Uterus (tissue), 4 donors: ENCODE data around the gene MFNG. TPM values are rescaled to one million over a fixed set of nuclear protein-coding genes. Genes with fewer than 3 reads are reported as not detected.

Source experiments
- DNase-seq, 2 donors: peaks; one replicate each; pipeline ENCODE4 v3.0.0-alpha.2; 2019 to 2020
- H3K27ac ChIP-seq, 2 donors: fragments of 200-600 bp; sonication (generic); 1 replicate in 1 of 2; 2 replicates in 1 of 2; pipeline ENCODE4 v1.5.1; 2016 to 2018
- H3K27me3 ChIP-seq, 2 donors: fragments of 200-600 bp; sonication (generic); one replicate each; pipeline ENCODE4 v1.5.1; 2018 to 2019; ENCODE audit warnings: control low read depth in 1 of 2
- H3K36me3 ChIP-seq, 2 donors: fragments of 200-600 bp; sonication (generic); one replicate each; pipeline ENCODE4 v1.5.1; 2019; ENCODE audit warnings: control low read depth in 1 of 2
- H3K4me1 ChIP-seq, 2 donors: fragments of 200-600 bp; sonication (generic); one replicate each; pipeline ENCODE4 v1.5.1; 2018 to 2019; ENCODE audit warnings: control low read depth in 1 of 2
- H3K4me3 ChIP-seq, 2 donors: fragments of 200-600 bp; sonication (generic); 1 replicate in 1 of 2; 2 replicates in 1 of 2; pipeline ENCODE4 v1.5.1; 2018 to 2019; ENCODE audit warnings: mild to moderate bottlenecking in 1 of 2
- H3K9me3 ChIP-seq, 2 donors: fragments of 200-600 bp; sonication (generic); one replicate each; pipeline ENCODE4 v1.5.1; 2019; ENCODE audit warnings: control low read depth in 1 of 2
- POLR2A ChIP-seq, 2 donors: fragments of 450-650 bp; IDR thresholded peaks; one replicate each; pipeline ENCODE4 v1.6.1; 2016; ENCODE audit warnings: antibody characterized with exemption in 2 of 2, mild to moderate bottlenecking in 1 of 2, moderate library complexity in 1 of 2
- intact Hi-C: fragments of 100-400 bp; cut with DNase I; formaldehyde crosslinking; loops from one replicate; pipeline ENCODE4 v1.15.1; 2023; ENCODE audit warnings: low total_unique reads
- total RNA-seq, 4 donors: library from RNA; depleted of rRNA in 3 of 4; stranded (reverse); fragments of >200 nt in 3 of 4; gene quantifications; one replicate each; pipeline versions ENCODE4 v1.1.0 to v1.2.4, GENCODE V29; 2014 to 2023
- TF ChIP-seq, protein P1 (sequence below), 4 experiments: fragments of 200-600 bp in 2 of 4; fragments of 450-650 bp in 2 of 4; sonication (generic) in 2 of 4; IDR thresholded peaks; one replicate each; pipeline ENCODE4 v1.5.1; 2016 to 2019; ENCODE audit warnings: antibody characterized with exemption in 4 of 4, mild to moderate bottlenecking in 2 of 4, moderate library complexity in 1 of 4
- donor health status: DM: yes; HTN: yes; CAD: no.

The MFNG gene
- total RNA-seq, 4 donors from 2014 or later: 7.6 to 71.2 (median 28.7) TPM

DNA sequence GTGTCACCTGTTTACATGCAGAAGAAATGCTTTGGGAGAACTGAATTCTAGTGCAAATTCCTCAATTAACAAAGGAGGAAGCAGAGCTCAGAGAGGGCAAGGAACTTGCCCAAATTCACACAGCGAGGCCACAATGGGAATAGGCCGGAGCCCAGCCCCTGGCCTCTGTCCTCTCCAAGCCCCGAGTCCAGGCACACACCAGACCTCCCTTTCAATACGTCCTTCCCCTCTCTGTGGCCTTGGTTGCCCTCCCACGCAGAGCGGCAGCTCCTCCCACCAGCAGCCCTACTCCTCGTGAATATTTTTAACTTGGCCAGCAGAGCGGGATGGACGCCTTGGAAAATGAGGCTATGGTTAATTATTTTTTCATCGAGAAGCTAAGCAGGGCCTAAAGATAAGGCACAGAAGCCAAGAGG lies 34.6 kb upstream of the MFNG start:
- TF ChIP-seq POLR2A (IDR thresholded peaks at IDR 0.05): no peak
- TF ChIP-seq, protein P1, sequence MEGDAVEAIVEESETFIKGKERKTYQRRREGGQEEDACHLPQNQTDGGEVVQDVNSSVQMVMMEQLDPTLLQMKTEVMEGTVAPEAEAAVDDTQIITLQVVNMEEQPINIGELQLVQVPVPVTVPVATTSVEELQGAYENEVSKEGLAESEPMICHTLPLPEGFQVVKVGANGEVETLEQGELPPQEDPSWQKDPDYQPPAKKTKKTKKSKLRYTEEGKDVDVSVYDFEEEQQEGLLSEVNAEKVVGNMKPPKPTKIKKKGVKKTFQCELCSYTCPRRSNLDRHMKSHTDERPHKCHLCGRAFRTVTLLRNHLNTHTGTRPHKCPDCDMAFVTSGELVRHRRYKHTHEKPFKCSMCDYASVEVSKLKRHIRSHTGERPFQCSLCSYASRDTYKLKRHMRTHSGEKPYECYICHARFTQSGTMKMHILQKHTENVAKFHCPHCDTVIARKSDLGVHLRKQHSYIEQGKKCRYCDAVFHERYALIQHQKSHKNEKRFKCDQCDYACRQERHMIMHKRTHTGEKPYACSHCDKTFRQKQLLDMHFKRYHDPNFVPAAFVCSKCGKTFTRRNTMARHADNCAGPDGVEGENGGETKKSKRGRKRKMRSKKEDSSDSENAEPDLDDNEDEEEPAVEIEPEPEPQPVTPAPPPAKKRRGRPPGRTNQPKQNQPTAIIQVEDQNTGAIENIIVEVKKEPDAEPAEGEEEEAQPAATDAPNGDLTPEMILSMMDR (IDR thresholded peaks at IDR 0.05): no peak
- intact Hi-C loops: no loop called here
- Histone ChIP-seq H3K9me3 (no peaks in the 10 kb centered on the region), H3K36me3 (no peaks in the 10 kb centered on the region), H3K4me3 (no peak overlapping the region), H3K4me1 (peaks cover 0 to 23% of the 10 kb centered on the region in 2 donors), H3K27ac (no peak overlapping the region), H3K27me3 (peaks cover 0 to 3% of the 10 kb centered on the region in 2 donors)
- no peak for DNase-seq

DNA sequence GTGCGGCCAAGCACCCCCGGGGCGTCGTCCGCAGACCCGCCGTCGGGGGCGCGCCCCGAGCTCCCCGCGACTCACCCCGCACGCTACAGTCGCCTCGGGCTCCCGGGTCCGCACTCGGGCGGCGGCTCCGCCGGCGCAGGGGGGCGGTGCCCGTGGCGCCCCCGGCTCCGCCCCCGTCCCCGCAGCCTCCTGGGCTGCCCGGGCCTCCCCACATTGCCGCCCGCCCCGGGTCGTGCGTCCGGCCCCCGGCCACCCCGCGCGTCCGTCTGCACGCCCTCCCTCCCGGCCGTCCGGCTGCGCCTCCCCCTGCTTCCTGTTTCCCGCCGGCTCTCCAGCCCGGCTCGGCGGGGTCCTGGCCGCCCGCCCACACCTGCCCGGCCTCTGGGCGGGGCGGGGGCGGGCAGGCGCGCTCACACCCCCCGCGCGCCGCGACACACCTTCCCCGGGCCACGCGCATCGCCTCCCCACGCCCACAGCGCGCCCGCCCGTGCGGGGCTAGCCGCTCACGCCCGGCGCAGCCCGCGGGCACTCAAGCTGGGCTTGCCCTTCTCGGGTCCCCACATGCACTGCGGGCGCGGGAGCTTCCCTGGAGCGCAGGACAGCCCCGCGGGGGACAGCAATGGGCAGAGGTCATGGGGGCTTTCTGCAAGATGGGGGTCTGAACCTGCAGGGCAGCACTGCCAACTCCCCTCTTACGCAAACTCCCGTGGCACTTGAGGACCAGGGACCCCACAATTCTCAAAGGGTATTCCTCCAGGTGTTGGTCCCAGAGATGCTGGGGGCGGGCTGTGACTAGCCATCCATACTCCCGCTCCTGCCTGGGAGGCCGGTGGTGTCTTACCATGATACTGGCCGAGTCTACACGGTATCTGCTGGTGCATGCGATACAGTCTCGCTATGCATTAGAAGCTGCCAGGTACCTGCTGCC lies 33.3 kb upstream of the MFNG start, which contains the start of gene CARD10:
Gene CARD10 (minus strand): TSS at position 148 of the 928 bp plus-strand sequence. CDS start 215 bp downstream, outside the sequence.
- DNase-seq: no peak
- H3K4me1 ChIP-seq: peaks cover 0 to 18% of the 10 kb centered on the region in 2 donors
- H3K36me3 ChIP-seq: no peaks in the 10 kb centered on the region
- no peak for TF ChIP-seq POLR2A (IDR thresholded peaks at IDR 0.05)
- TF ChIP-seq, protein P1 (IDR thresholded peaks at IDR 0.05): no peak
- peak within 1 kb of the TSS; percentile 34 to 53 for H3K27ac ChIP-seq
- peak within 1 kb of the TSS; percentile 31 to 43 for H3K4me3 ChIP-seq
- no peaks in the 10 kb centered on the region for H3K9me3 ChIP-seq
- intact Hi-C loops: no loop called here
- peaks cover 0 to 3% of the 10 kb centered on the region in 2 donors for H3K27me3 ChIP-seq

DNA sequence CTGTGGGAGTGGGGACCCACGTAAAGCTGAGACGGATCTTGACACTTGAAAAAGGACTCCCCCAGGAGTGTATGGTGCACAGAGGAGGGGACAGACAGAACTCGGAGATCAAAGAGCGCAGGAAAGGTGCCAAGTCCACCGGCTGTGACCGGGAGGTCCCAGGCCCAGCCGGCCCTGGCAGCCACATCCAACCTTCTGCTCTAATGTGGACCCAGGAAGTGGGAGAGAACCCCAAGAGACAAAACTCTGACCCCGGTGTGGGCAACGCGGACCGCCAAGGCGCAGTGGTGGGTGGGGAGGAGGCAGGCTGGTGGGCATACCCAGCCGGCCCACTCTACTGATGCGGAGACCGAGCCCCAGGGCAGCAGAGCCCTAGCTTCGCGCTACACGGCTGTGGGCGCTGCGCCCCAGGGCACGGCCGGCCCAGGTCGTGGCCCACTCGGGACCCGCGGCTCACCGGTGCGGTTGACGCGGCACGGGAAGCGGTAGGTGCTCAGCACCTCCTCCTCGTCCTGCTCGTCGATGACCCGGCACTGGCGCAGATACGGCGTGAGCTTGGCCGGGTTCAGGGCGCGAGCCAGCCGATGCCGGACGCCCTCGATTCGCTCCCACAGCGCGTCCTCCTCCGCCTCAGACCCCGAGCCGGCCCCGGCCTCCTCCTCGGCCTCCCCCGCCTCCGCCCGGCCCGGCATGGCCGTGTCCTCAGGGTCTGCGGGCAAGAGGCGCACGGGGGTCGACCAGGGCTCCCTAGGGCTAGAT lies 32.5 kb upstream of the MFNG start:
- TF ChIP-seq, protein P1 (IDR thresholded peaks at IDR 0.05): no peak
- TF ChIP-seq POLR2A (IDR thresholded peaks at IDR 0.05): no peak
- intact Hi-C loops: no loop called here
- Histone ChIP-seq H3K27me3 (peaks cover 0 to 3% of the 10 kb centered on the region in 2 donors), H3K36me3 (no peaks in the 10 kb centered on the region), H3K4me3 (peak overlapping the region; percentile 31 to 43), H3K9me3 (no peaks in the 10 kb centered on the region), H3K27ac (peak overlapping the region; percentile 34 to 53), H3K4me1 (peaks cover 0 to 18% of the 10 kb centered on the region in 2 donors)
- no peak for DNase-seq

DNA sequence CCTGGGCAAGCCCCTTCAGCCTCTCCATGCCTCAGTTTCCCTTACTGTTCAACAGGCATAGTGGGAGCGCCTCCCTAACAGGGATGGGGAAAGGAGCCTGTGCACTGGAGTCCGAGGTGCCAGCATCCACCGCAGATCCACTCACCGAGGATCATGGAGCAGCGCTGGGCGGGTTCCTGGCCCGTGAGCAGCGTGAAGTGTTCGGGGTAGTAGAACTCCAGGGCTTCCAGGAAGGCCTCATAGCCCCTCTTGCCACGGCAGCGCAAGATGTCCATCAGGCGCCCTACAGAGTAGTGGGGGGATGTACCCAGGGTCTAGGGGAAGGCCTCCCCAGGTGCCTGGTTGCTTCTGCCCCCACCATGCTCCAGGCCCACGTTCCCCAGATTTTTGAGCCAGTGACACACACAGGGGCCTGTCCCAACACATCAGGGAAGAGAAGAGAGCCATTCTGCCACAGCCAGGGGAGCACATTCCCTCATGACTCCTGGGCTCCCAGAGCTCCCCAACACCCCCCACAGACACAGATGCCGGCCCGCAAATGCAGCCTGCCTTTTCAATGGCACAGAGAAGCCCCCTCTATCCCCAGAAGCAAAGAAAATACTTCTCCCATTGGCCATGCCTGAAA lies 31.8 kb upstream of the MFNG start:
- DNase-seq: no peak
- Histone ChIP-seq H3K9me3 (no peaks in the 10 kb centered on the region), H3K27me3 (peaks cover 0 to 3% of the 10 kb centered on the region in 2 donors), H3K4me3 (peak overlapping the region in 1 of 2 donors; percentile 43), H3K4me1 (peaks cover 0 to 18% of the 10 kb centered on the region in 2 donors), H3K36me3 (no peaks in the 10 kb centered on the region), H3K27ac (peak overlapping the region in 1 of 2 donors; percentile 26)
- intact Hi-C loops: no loop called here
- TF ChIP-seq, protein P1 (IDR thresholded peaks at IDR 0.05): no peak
- TF ChIP-seq POLR2A (IDR thresholded peaks at IDR 0.05): no peak
